ENCODE results near the gene LRIG2. TPM values are rescaled to one million over a fixed set of nuclear protein-coding genes. Genes with fewer than 3 reads are reported as not detected.

LRIG2 gene
- total and polyA plus RNA-seq, 9 of the 15 experiments (the other 6 are each of a cell fraction or from before 2014, with no cell fraction given) = 1.8 to 28.1 (median 11.5) TPM

GRCh38 chr1:113073479-113073950 lies 517 bp downstream of the LRIG2 start (continued):
- TF ChIP-seq, protein P1, sequence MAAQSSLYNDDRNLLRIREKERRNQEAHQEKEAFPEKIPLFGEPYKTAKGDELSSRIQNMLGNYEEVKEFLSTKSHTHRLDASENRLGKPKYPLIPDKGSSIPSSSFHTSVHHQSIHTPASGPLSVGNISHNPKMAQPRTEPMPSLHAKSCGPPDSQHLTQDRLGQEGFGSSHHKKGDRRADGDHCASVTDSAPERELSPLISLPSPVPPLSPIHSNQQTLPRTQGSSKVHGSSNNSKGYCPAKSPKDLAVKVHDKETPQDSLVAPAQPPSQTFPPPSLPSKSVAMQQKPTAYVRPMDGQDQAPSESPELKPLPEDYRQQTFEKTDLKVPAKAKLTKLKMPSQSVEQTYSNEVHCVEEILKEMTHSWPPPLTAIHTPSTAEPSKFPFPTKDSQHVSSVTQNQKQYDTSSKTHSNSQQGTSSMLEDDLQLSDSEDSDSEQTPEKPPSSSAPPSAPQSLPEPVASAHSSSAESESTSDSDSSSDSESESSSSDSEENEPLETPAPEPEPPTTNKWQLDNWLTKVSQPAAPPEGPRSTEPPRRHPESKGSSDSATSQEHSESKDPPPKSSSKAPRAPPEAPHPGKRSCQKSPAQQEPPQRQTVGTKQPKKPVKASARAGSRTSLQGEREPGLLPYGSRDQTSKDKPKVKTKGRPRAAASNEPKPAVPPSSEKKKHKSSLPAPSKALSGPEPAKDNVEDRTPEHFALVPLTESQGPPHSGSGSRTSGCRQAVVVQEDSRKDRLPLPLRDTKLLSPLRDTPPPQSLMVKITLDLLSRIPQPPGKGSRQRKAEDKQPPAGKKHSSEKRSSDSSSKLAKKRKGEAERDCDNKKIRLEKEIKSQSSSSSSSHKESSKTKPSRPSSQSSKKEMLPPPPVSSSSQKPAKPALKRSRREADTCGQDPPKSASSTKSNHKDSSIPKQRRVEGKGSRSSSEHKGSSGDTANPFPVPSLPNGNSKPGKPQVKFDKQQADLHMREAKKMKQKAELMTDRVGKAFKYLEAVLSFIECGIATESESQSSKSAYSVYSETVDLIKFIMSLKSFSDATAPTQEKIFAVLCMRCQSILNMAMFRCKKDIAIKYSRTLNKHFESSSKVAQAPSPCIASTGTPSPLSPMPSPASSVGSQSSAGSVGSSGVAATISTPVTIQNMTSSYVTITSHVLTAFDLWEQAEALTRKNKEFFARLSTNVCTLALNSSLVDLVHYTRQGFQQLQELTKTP (IDR thresholded peaks at IDR 0.05; ENCODE audit: low read depth in 1 of 2, partially characterized antibody in 2 of 2) = peak in 1 of 2 experiments; percentile 40
- TF ChIP-seq STAT5B (CRISPR knock-in tag; IDR thresholded peaks at IDR 0.05) (no peak), PURB (CRISPR knock-in tag; IDR thresholded peaks at IDR 0.05; ENCODE audit: low read depth) (no peak), ZBTB17 (CRISPR knock-in tag; IDR thresholded peaks at IDR 0.05) (0 out of 2 replicates have a peak, but pooled peaks have one; percentile 53), ZBTB12 (CRISPR knock-in tag; IDR thresholded peaks at IDR 0.05) (no peak), ZNF232 (CRISPR knock-in tag; IDR thresholded peaks at IDR 0.05) (no peak), TCF7 (IDR thresholded peaks at IDR 0.05; ENCODE audit: borderline replicate concordance) (no peak), EZH2 (IDR thresholded peaks at IDR 0.05; ENCODE audit: borderline replicate concordance, low read depth, low read length) (no peak), SRF (CRISPR knock-in tag; IDR thresholded peaks at IDR 0.05) (no peak; a peak in 1 of 4 replicates), NELFE (IDR thresholded peaks at IDR 0.05; ENCODE audit: insufficient read depth, insufficient read length) (no peak), RAD21 (CRISPR knock-in tag; conservative IDR thresholded peaks at IDR 0.05 in 1 of 2, IDR thresholded peaks at IDR 0.05 in 1 of 2) (peak; percentile 27 to 44; a peak in 2 of 4 replicates), NKRF (IDR thresholded peaks at IDR 0.05; ENCODE audit: borderline replicate concordance) (0 out of 2 replicates have a peak, but pooled peaks have one; percentile 75), ZC3H11A (IDR thresholded peaks at IDR 0.05; ENCODE audit: low read depth, low read length) (no peak)
- TF ChIP-seq, protein P2, sequence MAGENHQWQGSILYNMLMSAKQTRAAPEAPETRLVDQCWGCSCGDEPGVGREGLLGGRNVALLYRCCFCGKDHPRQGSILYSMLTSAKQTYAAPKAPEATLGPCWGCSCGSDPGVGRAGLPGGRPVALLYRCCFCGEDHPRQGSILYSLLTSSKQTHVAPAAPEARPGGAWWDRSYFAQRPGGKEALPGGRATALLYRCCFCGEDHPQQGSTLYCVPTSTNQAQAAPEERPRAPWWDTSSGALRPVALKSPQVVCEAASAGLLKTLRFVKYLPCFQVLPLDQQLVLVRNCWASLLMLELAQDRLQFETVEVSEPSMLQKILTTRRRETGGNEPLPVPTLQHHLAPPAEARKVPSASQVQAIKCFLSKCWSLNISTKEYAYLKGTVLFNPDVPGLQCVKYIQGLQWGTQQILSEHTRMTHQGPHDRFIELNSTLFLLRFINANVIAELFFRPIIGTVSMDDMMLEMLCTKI (IDR thresholded peaks at IDR 0.05; ENCODE audit: partially characterized antibody) = no peak
- TF ChIP-seq, protein P3, sequence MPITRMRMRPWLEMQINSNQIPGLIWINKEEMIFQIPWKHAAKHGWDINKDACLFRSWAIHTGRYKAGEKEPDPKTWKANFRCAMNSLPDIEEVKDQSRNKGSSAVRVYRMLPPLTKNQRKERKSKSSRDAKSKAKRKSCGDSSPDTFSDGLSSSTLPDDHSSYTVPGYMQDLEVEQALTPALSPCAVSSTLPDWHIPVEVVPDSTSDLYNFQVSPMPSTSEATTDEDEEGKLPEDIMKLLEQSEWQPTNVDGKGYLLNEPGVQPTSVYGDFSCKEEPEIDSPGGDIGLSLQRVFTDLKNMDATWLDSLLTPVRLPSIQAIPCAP (CRISPR knock-in tag; IDR thresholded peaks at IDR 0.05; ENCODE audit: borderline replicate concordance) = peak; percentile 26; the same call in 1 of the 2 replicates
